HG02840 (cell line): ENCODE measurements around the gene MED13L.
"Not testable (repeated sequence)": the region's sequence is repeated elsewhere in the genome, so short reads cannot be mapped to it uniquely, and the experiment has no call there.

ENCODE experiments used
- ATAC-seq: cut with Tn5 transposase; IDR thresholded peaks from one replicate; pipeline ENCODE4 v1.9.1; 2021; ENCODE audit warnings: mild to moderate bottlenecking, moderate library complexity, moderate number of reproducible peaks; ENCODE audit not compliant: unreplicated experiment, low FRiP score

Gene MED13L

GRCh38 chr12:116138781-116139180, 138.7 kb downstream of the MED13L start:
- no peak for ATAC-seq

DNA sequence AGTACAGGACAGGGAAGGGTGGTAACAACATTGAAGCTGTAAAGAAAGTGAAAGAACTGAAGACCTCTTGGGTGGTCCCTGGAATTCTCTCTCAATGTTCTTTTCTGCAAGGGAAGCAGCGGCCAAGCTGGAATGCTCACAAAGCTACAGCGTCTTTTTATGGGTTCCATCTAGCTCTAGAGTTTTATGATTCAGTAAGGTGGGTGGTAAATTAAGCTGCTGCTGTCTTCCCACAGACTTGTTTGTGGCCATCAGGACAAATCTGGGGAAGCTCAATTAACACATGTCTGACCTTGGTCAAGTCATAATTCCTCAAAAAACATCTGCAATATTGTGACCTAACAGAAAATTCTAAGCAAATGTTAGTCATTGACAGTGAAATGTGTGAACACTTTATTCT, 139.1 kb downstream of the MED13L start:
- ATAC-seq = no peak

GRCh38 chr12:116137318-116137717, 140.2 kb downstream of the MED13L start:
- no peak for ATAC-seq

DNA sequence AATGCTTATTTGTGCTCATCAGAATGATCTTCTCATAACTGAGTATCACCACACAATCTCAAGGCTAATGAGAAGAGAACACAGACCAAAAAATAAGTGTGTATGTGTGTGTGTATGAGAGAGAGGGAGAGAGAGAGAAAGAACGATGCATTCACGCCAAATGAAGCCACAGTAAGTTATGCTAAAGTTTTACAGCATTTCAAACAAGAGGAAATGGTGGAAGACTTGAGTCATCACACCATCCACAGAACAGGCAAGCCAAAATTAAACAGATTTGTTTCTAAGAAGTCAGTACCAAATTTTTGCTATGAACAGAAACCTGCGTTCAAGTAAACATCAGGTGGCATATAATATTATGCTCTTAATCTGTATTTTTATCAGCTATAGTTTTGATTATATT, 141.2 kb downstream of the MED13L start:
- no peak for ATAC-seq

- ATAC-seq = no peak
Measured at GRCh38 chr12:116135209-116135930, 142.1 kb downstream of the MED13L start.

GRCh38 chr12:116133636-116134214, 143.8 kb downstream of the MED13L start:
- ATAC-seq = no peak

- no peak for ATAC-seq
Measured at GRCh38 chr12:116133149-116133548, 144.3 kb downstream of the MED13L start.

GRCh38 chr12:116131987-116132386, 145.5 kb downstream of the MED13L start:
- not testable (repeated sequence) for ATAC-seq

DNA sequence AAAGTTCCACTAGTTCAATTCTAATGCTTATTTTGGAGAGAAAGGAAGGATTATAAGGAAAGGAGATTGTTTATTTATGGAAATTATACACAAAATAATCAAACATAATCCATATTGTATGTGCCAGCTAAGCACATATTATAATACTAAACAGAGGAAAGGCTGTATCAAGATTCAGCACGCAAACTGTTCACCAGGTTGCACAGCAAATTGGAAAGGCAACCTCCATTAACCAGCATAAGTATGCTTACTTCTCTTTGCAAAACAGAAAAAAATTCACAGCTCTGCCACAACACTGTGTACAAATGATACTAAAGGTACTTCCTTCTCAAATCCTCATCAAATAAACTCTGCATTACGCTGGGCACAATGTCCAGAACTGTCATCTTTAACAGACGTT, 146.3 kb downstream of the MED13L start:
- no peak for ATAC-seq

DNA sequence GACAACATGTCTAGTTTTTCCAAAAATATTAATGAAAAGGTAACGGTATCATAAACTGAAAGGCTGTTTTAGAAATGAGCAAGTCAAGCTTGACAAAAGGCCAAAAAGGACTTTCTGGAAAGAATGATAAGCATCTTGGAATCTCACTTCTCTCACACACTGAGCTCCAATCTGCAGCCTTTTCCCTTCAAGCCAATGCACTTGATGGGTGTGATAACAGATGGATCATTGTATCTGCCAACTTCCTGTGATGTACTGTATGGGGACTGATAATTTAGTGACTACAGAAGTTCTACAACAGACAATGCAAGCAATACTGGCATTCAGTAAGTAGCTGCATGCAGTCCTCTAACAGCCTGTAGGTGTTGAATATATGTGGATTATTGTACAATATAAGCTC, 147.1 kb downstream of the MED13L start:
- ATAC-seq = no peak

- ATAC-seq = no peak
Measured at GRCh38 chr12:116128779-116129178, 148.7 kb downstream of the MED13L start.

- ATAC-seq = no peak
Measured at GRCh38 chr12:116127859-116128258, 149.6 kb downstream of the MED13L start.

GRCh38 chr12:116126610-116127009, 150.9 kb downstream of the MED13L start:
- no peak for ATAC-seq

GRCh38 chr12:116125956-116126566, 151.4 kb downstream of the MED13L start:
- ATAC-seq = no peak

DNA sequence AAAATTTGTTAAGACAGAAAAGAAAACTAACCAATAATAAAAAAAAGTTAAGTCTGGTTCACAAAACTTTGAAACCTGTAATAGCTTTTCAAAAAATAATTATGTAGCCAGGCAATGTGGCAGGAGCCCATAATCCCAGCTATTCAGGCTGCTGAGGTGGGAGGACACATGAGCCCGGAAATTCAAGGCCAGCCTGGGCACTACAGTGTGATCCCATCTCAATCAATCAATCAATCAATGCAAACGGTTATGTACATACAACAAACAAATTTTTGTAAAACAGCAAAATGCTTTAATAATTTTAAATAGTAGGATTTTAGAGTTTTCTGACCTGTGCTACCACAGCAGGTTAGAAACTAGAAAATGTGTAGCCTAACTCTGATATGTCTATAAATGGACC, 152.4 kb downstream of the MED13L start:
- no peak for ATAC-seq

DNA sequence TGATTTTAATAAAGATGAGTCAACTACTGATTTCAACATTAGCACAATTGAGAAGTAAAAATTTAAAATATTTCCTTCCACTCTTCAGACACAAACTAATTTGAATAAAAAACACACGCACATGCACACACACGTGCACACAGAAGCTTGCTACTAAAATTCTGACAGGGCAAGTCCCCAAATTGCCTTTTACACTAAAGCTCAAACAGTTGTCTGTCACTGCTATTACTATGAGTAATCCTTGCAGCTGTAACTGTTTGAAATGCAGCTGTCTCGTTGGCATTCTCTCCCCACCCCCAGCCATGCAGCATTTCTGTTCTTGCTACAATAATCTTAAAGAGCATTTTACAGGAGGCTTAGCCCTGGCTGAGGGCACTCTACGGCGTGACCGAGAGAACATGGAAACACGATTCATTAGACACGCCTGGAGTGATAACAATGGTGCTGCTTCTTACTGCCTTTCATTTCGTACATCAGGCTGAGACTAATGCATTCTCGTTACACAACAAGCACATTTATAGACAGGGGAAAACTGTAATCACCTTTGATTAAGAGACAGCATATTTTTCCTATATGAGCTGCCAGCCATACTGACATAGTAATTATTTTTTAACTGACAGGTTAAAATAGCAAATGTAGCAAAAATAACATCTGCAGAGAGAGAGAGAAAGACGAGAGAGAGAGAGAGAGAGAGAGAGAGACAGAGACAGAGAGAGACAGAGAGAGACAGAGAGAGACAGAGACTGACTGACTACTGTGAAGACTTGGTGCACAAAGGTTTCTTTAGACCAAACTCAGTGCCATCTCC, 153.8 kb downstream of the MED13L start:
- ATAC-seq = no peak

- ATAC-seq = no peak
Measured at GRCh38 chr12:116122628-116123027, 154.9 kb downstream of the MED13L start.

DNA sequence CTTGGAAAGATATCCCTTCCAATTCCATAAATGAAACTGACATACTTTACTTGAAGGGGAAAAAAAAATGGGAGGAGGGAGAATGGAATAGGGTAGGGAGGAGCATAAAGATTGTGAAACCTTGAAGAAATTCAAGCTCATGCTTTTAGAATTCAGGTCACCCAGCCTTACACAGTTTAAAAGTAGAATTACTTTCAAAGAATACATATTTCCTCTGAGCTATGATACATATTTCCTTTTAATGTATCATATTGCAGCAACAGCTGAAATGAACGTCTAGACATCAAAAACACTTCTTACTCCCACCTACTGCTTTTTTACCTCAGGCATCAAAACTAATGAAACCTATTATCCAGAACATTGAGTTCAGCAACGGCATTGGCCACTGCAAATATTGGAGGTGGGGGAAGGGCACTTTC, 156.0 kb downstream of the MED13L start:
- ATAC-seq = no peak

DNA sequence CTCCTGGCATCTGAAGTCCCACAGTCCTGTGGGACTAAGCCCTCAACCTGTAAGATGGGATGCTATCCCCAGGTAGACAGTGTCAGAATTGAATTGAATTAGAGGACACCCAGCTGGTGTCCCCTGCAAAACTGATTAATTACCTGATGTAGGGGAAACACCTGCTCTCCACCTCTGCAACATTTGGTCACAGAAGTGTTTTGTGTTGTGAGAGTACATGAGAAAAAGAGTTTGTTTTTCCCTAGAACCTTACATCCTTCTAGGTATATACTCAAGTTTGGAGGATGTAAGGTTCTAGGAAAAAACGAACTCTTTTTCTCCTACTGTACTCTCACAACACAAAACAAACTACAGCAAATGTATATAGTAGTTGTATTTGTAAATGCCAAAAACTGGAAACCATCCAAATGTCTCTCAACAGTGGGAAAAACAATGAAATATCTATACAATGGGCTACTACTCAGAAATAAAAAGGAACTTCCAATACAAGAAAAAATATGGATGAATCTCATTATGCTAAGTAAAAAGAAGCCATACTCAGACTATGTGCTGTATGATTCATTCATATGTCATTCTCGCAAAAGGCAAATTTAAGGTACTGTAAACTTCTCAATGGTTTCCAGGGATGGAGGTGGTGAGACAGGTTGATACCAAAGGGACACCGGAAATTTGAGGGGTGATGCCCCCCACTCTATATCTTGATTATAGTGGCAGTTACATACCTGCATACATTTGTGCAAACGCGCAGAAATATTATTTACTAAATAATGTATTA, 160.7 kb downstream of the MED13L start:
- ATAC-seq = no peak

- ATAC-seq = no peak
Measured at GRCh38 chr12:116113398-116114130, 163.9 kb downstream of the MED13L start.
